IMR-90 (cell line): ENCODE measurements around the gene CISTR. TPM values are rescaled to one million over a fixed set of nuclear protein-coding genes. Genes with fewer than 3 reads are reported as not detected.

ENCODE experiments used
- ATAC-seq: fragments of 200-7000 bp; cut with Tn5 transposase; 2 replicates; pipeline ENCODE4 v1.9.1; 2020; ENCODE audit warnings: low read depth, mild to moderate bottlenecking, moderate library complexity
- BruUV-seq: library from RNA; stranded (reverse); fragments of 400-500 nt; replicated peaks from 2 replicates; lab custom pipeline; 2021; lab: Mats Ljungman, UMichigan
- CTCF ChIA-PET: fragments of 300-600 bp; formaldehyde crosslinking; extraction: SDS; loops from one replicate; lab custom pipeline; 2021; ENCODE audit warnings: antibody characterized with exemption; lab: Yijun Ruan, JAX
- POLR2A ChIA-PET: fragments of 300-600 bp; sonication (Branson Sonifier 250); formaldehyde crosslinking; loops from one replicate; lab custom pipeline; 2022; ENCODE audit warnings: antibody characterized with exemption; ENCODE audit not compliant: unreplicated experiment; lab: Charles Lee
- DNase-seq: peaks from one replicate; pipeline ENCODE4 v3.0.0; 2013
- H2AFZ ChIP-seq: replicated peaks from 2 replicates; pipeline ENCODE3; 2013; ENCODE audit warnings: low read length, mild to moderate bottlenecking; ENCODE audit not compliant: poor library complexity
- H2AK5ac ChIP-seq: 2 replicates; pipeline ENCODE4 v1.6.1; 2013; ENCODE audit warnings: low read depth, low read length, inconsistent platforms
- H2AK9ac ChIP-seq: replicated peaks from 2 replicates; pipeline ENCODE3; 2013; ENCODE audit warnings: mild to moderate bottlenecking, low read depth, low read length, moderate library complexity; ENCODE audit not compliant: poor library complexity
- H2BK120ac ChIP-seq: 2 replicates; pipeline ENCODE4 v1.6.1; 2013; ENCODE audit warnings: low read depth, low read length, inconsistent platforms
- H2BK15ac ChIP-seq: 3 replicates; pipeline ENCODE4 v1.6.1; 2013; ENCODE audit warnings: low read depth, low read length, inconsistent platforms
- H2BK20ac ChIP-seq: 2 replicates; pipeline ENCODE4 v1.6.1; 2013; ENCODE audit warnings: low read depth, mild to moderate bottlenecking, inconsistent platforms, low read length, moderate library complexity
- H2BK5ac ChIP-seq: 2 replicates; pipeline ENCODE4 v1.6.1; 2013; ENCODE audit warnings: mild to moderate bottlenecking, low read depth, low read length, inconsistent platforms; ENCODE audit not compliant: poor library complexity, severe bottlenecking
- H3K14ac ChIP-seq: replicated peaks from 2 replicates; pipeline ENCODE4 v1.6.1; 2013; ENCODE audit warnings: low read depth, low read length, inconsistent platforms
- H3K18ac ChIP-seq: 2 replicates; pipeline ENCODE4 v1.6.1; 2013; ENCODE audit warnings: low read depth, low read length, control low read depth
- H3K23ac ChIP-seq: 2 replicates; pipeline ENCODE4 v1.6.1; 2013; ENCODE audit warnings: low read depth, low read length, inconsistent platforms
- H3K27ac ChIP-seq: 2 replicates; pipeline ENCODE4 v1.5.1; 2013; ENCODE audit warnings: mild to moderate bottlenecking, control low read depth, low read length; ENCODE audit not compliant: insufficient read depth
- H3K27me3 ChIP-seq: 2 replicates; pipeline ENCODE4 v1.6.1; 2013; ENCODE audit warnings: low read length; ENCODE audit not compliant: control insufficient read depth, insufficient read depth
- H3K36me3 ChIP-seq: 2 replicates; pipeline ENCODE4 v1.6.1; 2013; ENCODE audit warnings: low read length, mixed read lengths; ENCODE audit not compliant: control insufficient read depth, insufficient read depth
- H3K4ac ChIP-seq: 2 replicates; pipeline ENCODE4 v1.6.1; 2013; ENCODE audit warnings: low read depth, low read length, inconsistent platforms
- H3K4me1 ChIP-seq: 2 replicates; pipeline ENCODE4 v1.6.1; 2013; ENCODE audit warnings: low read length, mixed read lengths; ENCODE audit not compliant: control insufficient read depth, insufficient read depth
- H3K4me2 ChIP-seq: 2 replicates; pipeline ENCODE4 v1.6.1; 2013; ENCODE audit warnings: low read depth, mild to moderate bottlenecking, control low read depth, low read length, moderate library complexity
- H3K4me3 ChIP-seq: 2 replicates; pipeline ENCODE4 v1.5.1; 2013; ENCODE audit warnings: low read depth, mild to moderate bottlenecking, control low read depth, low read length, moderate library complexity; ENCODE audit not compliant: insufficient read depth
- H3K56ac ChIP-seq: 2 replicates; pipeline ENCODE4 v1.6.1; 2013; ENCODE audit warnings: low read length, inconsistent platforms; ENCODE audit not compliant: insufficient read depth; ENCODE audit errors: extremely low read depth
- H3K79me1 ChIP-seq, 2 experiments: 2 replicates each; pipeline ENCODE4 v1.6.1; 2013; ENCODE audit warnings: low read length in 2 of 2, inconsistent platforms in 1 of 2, low read depth in 1 of 2
- H3K9ac ChIP-seq: 2 replicates; pipeline ENCODE4 v1.6.1; 2013; ENCODE audit warnings: low read depth, low read length, control low read depth
- H3K9me1 ChIP-seq: 2 replicates; pipeline ENCODE4 v1.6.1; 2013; ENCODE audit warnings: low read length, inconsistent platforms; ENCODE audit not compliant: insufficient read depth
- H3K9me3 ChIP-seq: 2 replicates; pipeline ENCODE4 v1.6.1; 2013; ENCODE audit warnings: low read length; ENCODE audit not compliant: control insufficient read depth, insufficient read depth
- H4K20me1 ChIP-seq: 2 replicates; pipeline ENCODE4 v1.6.1; 2013; ENCODE audit warnings: low read length, inconsistent platforms; ENCODE audit not compliant: insufficient read depth
- H4K5ac ChIP-seq: 2 replicates; pipeline ENCODE4 v1.6.1; 2013; ENCODE audit warnings: mild to moderate bottlenecking, low read depth, low read length, control low read depth
- H4K8ac ChIP-seq, 2 experiments: 2 replicates each; pipeline ENCODE4 v1.6.1; 2013; ENCODE audit warnings: low read depth in 2 of 2, low read length in 2 of 2, control low read depth in 1 of 2, inconsistent platforms in 1 of 2
- H4K91ac ChIP-seq: 2 replicates; pipeline ENCODE4 v1.6.1; 2013; ENCODE audit warnings: low read depth, low read length, inconsistent platforms; ENCODE audit not compliant: insufficient read depth
- CHD1 ChIP-seq: IDR thresholded peaks from 2 replicates; pipeline ENCODE4 v1.6.1; 2012; ENCODE audit warnings: low read depth, low read length, improper control_type of control experiment
- FOS ChIP-seq: fragments of 150-350 bp; IDR thresholded peaks from 2 replicates; pipeline ENCODE4 v1.6.1; 2016; ENCODE audit warnings: low read depth, low read length
- MAFK ChIP-seq: IDR thresholded peaks from 2 replicates; pipeline ENCODE4 v1.6.1; 2012; ENCODE audit warnings: low read depth, low read length, improper control_type of control experiment
- MAZ ChIP-seq: IDR thresholded peaks from 2 replicates; pipeline ENCODE4 v1.6.1; 2012; ENCODE audit warnings: low read depth, mild to moderate bottlenecking, low read length, improper control_type of control experiment, moderate library complexity, borderline replicate concordance
- MXI1 ChIP-seq: IDR thresholded peaks from 2 replicates; pipeline ENCODE4 v1.6.1; 2012; ENCODE audit warnings: low read depth, mild to moderate bottlenecking, low read length, moderate library complexity, borderline replicate concordance
- NFE2L2 ChIP-seq: fragments of 150-350 bp; IDR thresholded peaks from 2 replicates; pipeline ENCODE4 v1.6.1; 2016; ENCODE audit warnings: low read depth, mild to moderate bottlenecking, low read length
- POLR2A ChIP-seq: IDR thresholded peaks from 2 replicates; pipeline ENCODE4 v1.6.1; 2012; ENCODE audit warnings: mild to moderate bottlenecking, low read depth, low read length
- RAD21 ChIP-seq: IDR thresholded peaks from 2 replicates; pipeline ENCODE4 v1.6.1; 2012; ENCODE audit warnings: low read length, improper control_type of control experiment
- RCOR1 ChIP-seq: IDR thresholded peaks from 2 replicates; pipeline ENCODE4 v1.6.1; 2012; ENCODE audit warnings: mild to moderate bottlenecking, low read length, improper control_type of control experiment; ENCODE audit not compliant: insufficient replicate concordance
- RFX5 ChIP-seq: IDR thresholded peaks from 2 replicates; pipeline ENCODE4 v1.8.0; 2012; ENCODE audit warnings: low read depth, mild to moderate bottlenecking, low read length, moderate library complexity
- SMC3 ChIP-seq: fragments of 150-350 bp; IDR thresholded peaks from 2 replicates; pipeline ENCODE4 v1.6.1; 2016; ENCODE audit warnings: low read depth, mild to moderate bottlenecking, antibody characterized with exemption, low read length, moderate library complexity
- WGBS, 2 experiments: methylation state at CpG; one replicate each; pipeline versions ENCODE4 v1.1.5 to v1.1.7; 2013; ENCODE audit warnings: missing lambda C conversion rate in 2 of 2; ENCODE audit not compliant: insufficient read length in 1 of 2; ENCODE audit errors: extremely low coverage in 2 of 2; 5-methylcytosine and 5-hydroxymethylcytosine counted together
- dilution Hi-C: fragments of 300-500 bp; cut with HindIII; formaldehyde crosslinking; loops from one replicate; pipeline ENCODE4 v1.14.3; 2018; ENCODE audit warnings: low sequenced_read_pairs; ENCODE audit not compliant: unreplicated experiment
- in situ Hi-C: fragments of 300-500 bp; cut with MboI; formaldehyde crosslinking; loops from 3 replicates; pipeline ENCODE4 v1.14.3; 2019; ENCODE audit warnings: low sequenced_read_pairs, inconsistent platforms, mixed read lengths
- intact Hi-C: fragments of 100-400 bp; cut with micrococcal nuclease; formaldehyde crosslinking; loops from 2 replicates; pipeline ENCODE4 v1.10.0; 2022
- polyA plus RNA-seq, 3 experiments: library from polyadenylated mRNA; depleted of rRNA; stranded (reverse); fragments of >200 nt; gene quantifications; 2 replicates each; pipeline ENCODE4 v1.2.3, GENCODE V29; 2012; ENCODE audit warnings: low replicate concordance in 1 of 3
- total RNA-seq: library from RNA; depleted of rRNA; stranded (reverse); fragments of >200 nt; gene quantifications from 2 replicates; pipeline ENCODE4 v1.2.3, GENCODE V29; 2012
- TF ChIP-seq, protein P1 (sequence below): fragments of 150-350 bp; IDR thresholded peaks from 2 replicates; pipeline ENCODE4 v1.6.1; 2017; ENCODE audit warnings: mild to moderate bottlenecking, antibody characterized with exemption, low read length, low read depth
- TF ChIP-seq, protein P2 (sequence below): fragments of 150-350 bp; IDR thresholded peaks from 2 replicates; pipeline ENCODE4 v1.6.1; 2016; ENCODE audit warnings: low read depth, mild to moderate bottlenecking, low read length, moderate library complexity, borderline replicate concordance
- TF ChIP-seq, protein P3 (sequence below): conservative IDR thresholded peaks from 2 replicates; pipeline ENCODE4 v1.5.1; 2012; ENCODE audit warnings: mild to moderate bottlenecking, low read depth, low read length, improper control_type of control experiment

CISTR gene
- total and polyA plus RNA-seq, 2 of the 4 experiments (the other 2 are of a cell fraction) = not detected

DNA sequence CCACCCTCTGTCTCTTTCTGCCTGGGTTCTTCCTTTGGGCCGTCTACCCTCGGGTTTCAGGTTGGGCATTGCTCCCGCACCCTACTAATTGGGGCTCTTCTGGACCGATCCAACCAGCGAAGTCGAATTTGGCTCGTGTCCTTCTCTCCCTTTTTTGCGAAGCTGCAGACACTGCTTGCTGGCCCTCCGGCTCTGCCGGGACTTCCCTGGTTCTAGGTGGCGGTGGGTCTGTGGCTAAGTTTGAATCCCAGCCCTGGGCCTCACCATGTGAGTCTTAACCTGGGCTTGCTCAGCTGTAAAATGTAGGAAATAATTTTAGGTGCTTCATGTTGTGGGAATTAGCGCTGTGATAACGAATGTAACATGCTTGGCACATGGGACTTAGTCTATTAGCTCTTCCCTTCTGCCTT is 418 bp upstream of the CISTR start:
- intact Hi-C loops (no loop called here), in situ Hi-C loops (no loop called here), dilution Hi-C loops (no loop called here)
- ChIA-PET POLR2A (no interaction called here), CTCF (interaction anchor here (1.3 kb wide), 1 partner anchor 9 kb away, joined by 6 read pairs; no protein-coding TSS in a partner anchor)
- Histone ChIP-seq H2BK20ac (no peak overlapping the region), H3K36me3 (no peaks in the 10 kb centered on the region), H3K4me3 (no peak overlapping the region), H4K8ac (no peak overlapping the region), H4K5ac (no peak overlapping the region), H2AK5ac (no peak overlapping the region), H3K9ac (no peak overlapping the region), H2BK120ac (no peak overlapping the region), H3K9me3 (peaks cover 2% of the 10 kb centered on the region; the same call in 1 of the 2 replicates), H2BK15ac (no peak overlapping the region), H4K91ac (no peak overlapping the region), H3K9me1 (no peaks in the 10 kb centered on the region), H2AFZ (peak overlapping the region; percentile 9), H2AK9ac (no peak overlapping the region), H3K27me3 (peaks cover 84% of the 10 kb centered on the region), H3K4me1 (peaks cover 6% of the 10 kb centered on the region), H2BK5ac (no peak overlapping the region), H3K23ac (no peak overlapping the region), H3K18ac (no peak overlapping the region), H4K20me1 (no peaks in the 10 kb centered on the region), H3K56ac (no peak overlapping the region), H3K14ac (no peak overlapping the region), H3K4ac (no peak overlapping the region), H3K79me1 (no peaks in the 10 kb centered on the region), H3K4me2 (no peak overlapping the region), H3K27ac (no peak overlapping the region)
- 38% methylated on average over 7 of the region's 13 CpGs; no CpG with 5 or more reads in 1 of the 2 experiments for WGBS, 2 experiments
- ATAC-seq = no peak
- TF ChIP-seq RCOR1 (no peak), POLR2A (no peak), MXI1 (no peak), MAFK (no peak), FOS (no peak), SMC3 (no peak), RAD21 (no peak), CHD1 (no peak), MAZ (no peak), RFX5 (no peak), NFE2L2 (no peak)
- TF ChIP-seq, protein P1, sequence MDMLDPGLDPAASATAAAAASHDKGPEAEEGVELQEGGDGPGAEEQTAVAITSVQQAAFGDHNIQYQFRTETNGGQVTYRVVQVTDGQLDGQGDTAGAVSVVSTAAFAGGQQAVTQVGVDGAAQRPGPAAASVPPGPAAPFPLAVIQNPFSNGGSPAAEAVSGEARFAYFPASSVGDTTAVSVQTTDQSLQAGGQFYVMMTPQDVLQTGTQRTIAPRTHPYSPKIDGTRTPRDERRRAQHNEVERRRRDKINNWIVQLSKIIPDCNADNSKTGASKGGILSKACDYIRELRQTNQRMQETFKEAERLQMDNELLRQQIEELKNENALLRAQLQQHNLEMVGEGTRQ = no peak
- TF ChIP-seq, protein P2, sequence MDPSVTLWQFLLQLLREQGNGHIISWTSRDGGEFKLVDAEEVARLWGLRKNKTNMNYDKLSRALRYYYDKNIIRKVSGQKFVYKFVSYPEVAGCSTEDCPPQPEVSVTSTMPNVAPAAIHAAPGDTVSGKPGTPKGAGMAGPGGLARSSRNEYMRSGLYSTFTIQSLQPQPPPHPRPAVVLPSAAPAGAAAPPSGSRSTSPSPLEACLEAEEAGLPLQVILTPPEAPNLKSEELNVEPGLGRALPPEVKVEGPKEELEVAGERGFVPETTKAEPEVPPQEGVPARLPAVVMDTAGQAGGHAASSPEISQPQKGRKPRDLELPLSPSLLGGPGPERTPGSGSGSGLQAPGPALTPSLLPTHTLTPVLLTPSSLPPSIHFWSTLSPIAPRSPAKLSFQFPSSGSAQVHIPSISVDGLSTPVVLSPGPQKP = no peak
- TF ChIP-seq, protein P3, sequence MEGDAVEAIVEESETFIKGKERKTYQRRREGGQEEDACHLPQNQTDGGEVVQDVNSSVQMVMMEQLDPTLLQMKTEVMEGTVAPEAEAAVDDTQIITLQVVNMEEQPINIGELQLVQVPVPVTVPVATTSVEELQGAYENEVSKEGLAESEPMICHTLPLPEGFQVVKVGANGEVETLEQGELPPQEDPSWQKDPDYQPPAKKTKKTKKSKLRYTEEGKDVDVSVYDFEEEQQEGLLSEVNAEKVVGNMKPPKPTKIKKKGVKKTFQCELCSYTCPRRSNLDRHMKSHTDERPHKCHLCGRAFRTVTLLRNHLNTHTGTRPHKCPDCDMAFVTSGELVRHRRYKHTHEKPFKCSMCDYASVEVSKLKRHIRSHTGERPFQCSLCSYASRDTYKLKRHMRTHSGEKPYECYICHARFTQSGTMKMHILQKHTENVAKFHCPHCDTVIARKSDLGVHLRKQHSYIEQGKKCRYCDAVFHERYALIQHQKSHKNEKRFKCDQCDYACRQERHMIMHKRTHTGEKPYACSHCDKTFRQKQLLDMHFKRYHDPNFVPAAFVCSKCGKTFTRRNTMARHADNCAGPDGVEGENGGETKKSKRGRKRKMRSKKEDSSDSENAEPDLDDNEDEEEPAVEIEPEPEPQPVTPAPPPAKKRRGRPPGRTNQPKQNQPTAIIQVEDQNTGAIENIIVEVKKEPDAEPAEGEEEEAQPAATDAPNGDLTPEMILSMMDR = no peak
- no peak for DNase-seq
- no TSS peak for BruUV-seq
